ENCODE data around the gene FFAR1.

FFAR1 gene

GRCh38 chr19:35334144-35334753, 13.5 kb upstream of the FFAR1 start:
- TF ChIP-seq, protein P1, sequence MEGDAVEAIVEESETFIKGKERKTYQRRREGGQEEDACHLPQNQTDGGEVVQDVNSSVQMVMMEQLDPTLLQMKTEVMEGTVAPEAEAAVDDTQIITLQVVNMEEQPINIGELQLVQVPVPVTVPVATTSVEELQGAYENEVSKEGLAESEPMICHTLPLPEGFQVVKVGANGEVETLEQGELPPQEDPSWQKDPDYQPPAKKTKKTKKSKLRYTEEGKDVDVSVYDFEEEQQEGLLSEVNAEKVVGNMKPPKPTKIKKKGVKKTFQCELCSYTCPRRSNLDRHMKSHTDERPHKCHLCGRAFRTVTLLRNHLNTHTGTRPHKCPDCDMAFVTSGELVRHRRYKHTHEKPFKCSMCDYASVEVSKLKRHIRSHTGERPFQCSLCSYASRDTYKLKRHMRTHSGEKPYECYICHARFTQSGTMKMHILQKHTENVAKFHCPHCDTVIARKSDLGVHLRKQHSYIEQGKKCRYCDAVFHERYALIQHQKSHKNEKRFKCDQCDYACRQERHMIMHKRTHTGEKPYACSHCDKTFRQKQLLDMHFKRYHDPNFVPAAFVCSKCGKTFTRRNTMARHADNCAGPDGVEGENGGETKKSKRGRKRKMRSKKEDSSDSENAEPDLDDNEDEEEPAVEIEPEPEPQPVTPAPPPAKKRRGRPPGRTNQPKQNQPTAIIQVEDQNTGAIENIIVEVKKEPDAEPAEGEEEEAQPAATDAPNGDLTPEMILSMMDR (IDR thresholded peaks at IDR 0.05): no peak
- TF ChIP-seq ZFX (IDR thresholded peaks at IDR 0.05; ENCODE audit: borderline replicate concordance): no peak
- H3K27ac ChIP-seq: no peak overlapping the region

DNA sequence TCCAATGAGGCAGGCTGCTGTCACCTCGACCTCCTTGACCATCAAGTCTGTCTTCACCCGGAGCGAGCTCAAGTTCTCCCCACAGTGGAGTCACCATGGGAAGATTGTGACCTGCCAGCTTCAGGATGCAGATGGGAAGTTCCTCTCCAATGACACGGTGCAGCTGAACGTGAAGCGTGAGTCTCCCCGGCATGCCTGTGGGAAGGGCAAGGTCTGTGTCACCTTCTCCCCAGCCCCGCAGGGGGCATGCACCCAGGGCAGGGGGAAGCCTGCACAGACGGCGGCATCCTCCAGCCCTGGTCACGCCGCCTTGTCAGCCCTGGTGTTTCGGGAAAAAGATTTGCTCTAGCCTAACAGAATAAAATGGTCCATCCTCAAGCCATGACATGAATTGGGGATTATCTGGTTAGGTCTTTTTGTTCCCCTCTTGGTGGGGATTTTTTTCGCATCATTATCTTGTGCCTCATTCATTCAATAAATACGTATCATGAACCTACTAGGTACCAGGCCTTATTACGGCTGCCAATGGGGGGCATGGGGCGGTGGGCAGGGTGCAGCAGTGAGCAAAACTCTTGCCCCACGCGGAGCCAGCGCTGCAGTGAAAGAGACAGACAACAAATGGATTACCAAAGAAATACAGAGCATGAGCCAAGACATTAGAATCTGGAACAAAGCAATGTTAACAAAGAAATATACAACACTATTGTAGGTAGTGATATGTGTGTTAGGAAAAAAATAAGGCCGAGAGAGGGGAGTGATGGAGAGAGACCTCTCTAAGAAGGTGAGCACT, 11.3 kb upstream of the FFAR1 start:
- TF ChIP-seq, protein P1 (IDR thresholded peaks at IDR 0.05): no peak
- TF ChIP-seq ZFX (IDR thresholded peaks at IDR 0.05; ENCODE audit: borderline replicate concordance): no peak
- H3K27ac ChIP-seq: no peak overlapping the region

DNA sequence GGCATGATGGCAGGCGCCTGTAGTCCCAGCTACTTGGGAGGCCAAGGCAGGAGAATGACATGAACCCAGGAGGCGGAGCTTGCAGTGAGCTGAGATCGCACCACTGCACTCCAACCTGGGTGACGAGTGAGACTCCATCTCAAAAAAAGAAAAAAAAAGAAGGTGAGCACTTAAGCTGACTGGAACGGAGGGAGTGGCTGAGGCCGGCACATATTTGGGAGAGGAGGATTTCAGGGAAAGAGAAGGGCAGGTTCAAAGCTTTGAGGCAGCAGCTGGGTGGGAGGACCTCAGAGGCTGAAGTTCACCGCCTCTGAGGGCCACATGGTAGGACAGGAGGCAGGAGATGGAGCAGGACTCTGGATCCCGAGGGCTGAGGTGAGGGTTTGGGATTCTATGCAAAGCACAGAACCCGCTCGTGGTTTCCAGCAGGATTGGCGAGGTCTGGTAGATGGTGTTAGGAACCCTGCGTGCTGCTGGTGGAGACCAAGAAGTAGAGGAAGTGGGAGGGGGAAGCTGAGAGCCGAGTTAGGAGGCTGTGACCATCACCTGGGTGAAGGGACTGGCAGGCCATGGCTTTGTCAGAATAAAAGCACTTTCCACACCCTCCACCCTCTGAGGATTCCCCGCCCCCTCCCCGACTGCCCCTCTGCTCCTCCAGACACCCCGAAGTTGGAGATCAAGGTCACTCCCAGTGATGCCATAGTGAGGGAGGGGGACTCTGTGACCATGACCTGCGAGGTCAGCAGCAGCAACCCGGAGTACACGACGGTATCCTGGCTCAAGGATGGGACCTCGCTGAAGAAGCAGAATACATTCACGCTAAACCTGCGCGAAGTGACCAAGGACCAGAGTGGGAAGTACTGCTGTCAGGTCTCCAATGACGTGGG, 10.4 kb upstream of the FFAR1 start:
- TF ChIP-seq, protein P1 (IDR thresholded peaks at IDR 0.05): no peak
- no peak for TF ChIP-seq ZFX (IDR thresholded peaks at IDR 0.05; ENCODE audit: borderline replicate concordance)
- H3K27ac ChIP-seq: no peak overlapping the region

DNA sequence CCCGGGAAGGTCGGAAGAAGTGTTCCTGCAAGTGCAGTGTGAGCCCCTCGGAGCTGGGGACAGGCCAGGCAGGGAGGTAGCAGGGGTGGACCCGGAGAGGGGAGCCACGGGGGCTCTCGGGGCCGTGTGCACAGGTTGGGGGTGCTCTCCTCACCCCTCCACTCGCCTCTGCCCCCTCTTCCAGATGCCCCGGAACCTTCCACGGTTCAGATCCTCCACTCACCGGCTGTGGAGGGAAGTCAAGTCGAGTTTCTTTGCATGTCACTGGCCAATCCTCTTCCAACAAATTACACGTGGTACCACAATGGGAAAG, 9.8 kb upstream of the FFAR1 start:
- H3K27ac ChIP-seq: no peak overlapping the region
- no peak for TF ChIP-seq ZFX (IDR thresholded peaks at IDR 0.05; ENCODE audit: borderline replicate concordance)
- TF ChIP-seq, protein P1 (IDR thresholded peaks at IDR 0.05): no peak

- H3K27ac ChIP-seq: no peak overlapping the region
- TF ChIP-seq ZFX (IDR thresholded peaks at IDR 0.05; ENCODE audit: borderline replicate concordance): no peak
- TF ChIP-seq, protein P1 (IDR thresholded peaks at IDR 0.05): no peak
Measured at GRCh38 chr19:35340431-35340830, 7.3 kb upstream of the FFAR1 start.

DNA sequence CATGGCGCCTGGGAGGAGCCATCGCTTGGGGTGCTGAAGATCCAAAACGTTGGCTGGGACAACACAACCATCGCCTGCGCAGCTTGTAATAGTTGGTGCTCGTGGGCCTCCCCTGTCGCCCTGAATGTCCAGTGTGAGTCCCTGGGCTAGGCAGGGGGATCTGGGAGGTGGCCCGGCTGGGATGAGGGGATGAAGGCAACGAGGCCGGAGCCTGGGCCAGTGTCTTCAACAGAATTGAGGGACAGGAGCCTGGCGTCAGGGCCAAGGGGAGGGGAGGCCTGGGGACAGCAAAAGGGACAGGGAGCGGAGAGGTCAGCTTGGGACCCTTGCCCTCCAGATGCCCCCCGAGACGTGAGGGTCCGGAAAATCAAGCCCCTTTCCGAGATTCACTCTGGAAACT, 6.7 kb upstream of the FFAR1 start:
- no peak overlapping the region for H3K27ac ChIP-seq

More for the DNA sequence above, 6.7 kb upstream of the FFAR1 start:
- TF ChIP-seq, protein P1 (IDR thresholded peaks at IDR 0.05): no peak

Data from 22Rv1 (cell line).